ENCODE data around the gene KLF13.

KLF13 gene

GRCh38 chr15:31381801-31382712, 55.4 kb downstream of the KLF13 start:
- DNase-seq (ENCODE audit: low read depth in 2 of 2) = no peak

GRCh38 chr15:31382713-31383045, 56.0 kb downstream of the KLF13 start:
- DNase-seq (ENCODE audit: low read depth in 2 of 2) = no peak

- no peak for DNase-seq (ENCODE audit: low read depth in 2 of 2)
Measured at GRCh38 chr15:31383139-31383538, 56.5 kb downstream of the KLF13 start.

GRCh38 chr15:31384568-31384967, 57.9 kb downstream of the KLF13 start:
- DNase-seq (ENCODE audit: low read depth in 2 of 2) = no peak

- no peak for DNase-seq (ENCODE audit: low read depth in 2 of 2)
Measured at GRCh38 chr15:31385736-31386135, 59.1 kb downstream of the KLF13 start.

- DNase-seq (ENCODE audit: low read depth in 2 of 2) = no peak
Measured at GRCh38 chr15:31387092-31387478, 60.5 kb downstream of the KLF13 start.

GRCh38 chr15:31387479-31388118, 61.0 kb downstream of the KLF13 start:
- DNase-seq (ENCODE audit: low read depth in 2 of 2) = no peak

GRCh38 chr15:31389576-31389975, 62.9 kb downstream of the KLF13 start:
- DNase-seq (ENCODE audit: low read depth in 2 of 2) = no peak

GRCh38 chr15:31390029-31390428, 63.4 kb downstream of the KLF13 start:
- no peak for DNase-seq (ENCODE audit: low read depth in 2 of 2)

GRCh38 chr15:31390777-31391486, 64.3 kb downstream of the KLF13 start:
- no peak for DNase-seq (ENCODE audit: low read depth in 2 of 2)

- peak; percentile 62 to 75 for DNase-seq (ENCODE audit: low read depth in 2 of 2)
Measured at GRCh38 chr15:31391687-31392671, 65.3 kb downstream of the KLF13 start.

- DNase-seq (ENCODE audit: low read depth in 2 of 2) = no peak
Measured at GRCh38 chr15:31392761-31393401, 66.2 kb downstream of the KLF13 start.

- no peak for DNase-seq (ENCODE audit: low read depth in 2 of 2)
Measured at GRCh38 chr15:31393444-31394091, 66.9 kb downstream of the KLF13 start.

- DNase-seq (ENCODE audit: low read depth in 2 of 2) = no peak
Measured at GRCh38 chr15:31396881-31397560, 70.4 kb downstream of the KLF13 start.

GRCh38 chr15:31397851-31398661, 71.4 kb downstream of the KLF13 start:
- no peak for DNase-seq (ENCODE audit: low read depth in 2 of 2)

GRCh38 chr15:31398677-31399301, 72.2 kb downstream of the KLF13 start:
- DNase-seq (ENCODE audit: low read depth in 2 of 2) = no peak

- no peak for DNase-seq (ENCODE audit: low read depth in 2 of 2)
Measured at GRCh38 chr15:31399544-31400171, 73.0 kb downstream of the KLF13 start.

All from activated CD4-positive, alpha-beta T cell treated with anti-CD3 and anti-CD28 coated beads for 24 hours (primary cell).